NCI-H187 treated with DMSO at 0.1 percent for 48 hours (cell line): ENCODE results near the gene FBXO41.

ENCODE experiments used
- DNase-seq: peaks from one replicate; lab custom pipeline; 2025; lab: John Stamatoyannopoulos, UW

FBXO41 gene

GRCh38 chr2:73239776-73240175, 44.5 kb downstream of the FBXO41 start:
- no peak for DNase-seq

- no peak for DNase-seq
Observed at GRCh38 chr2:73238976-73239375, 45.3 kb downstream of the FBXO41 start.

- no peak for DNase-seq
Observed at GRCh38 chr2:73238149-73238548, 46.1 kb downstream of the FBXO41 start.

- DNase-seq, result no peak
Observed at GRCh38 chr2:73237168-73237567, 47.1 kb downstream of the FBXO41 start.

GRCh38 chr2:73235315-73236028, 48.8 kb downstream of the FBXO41 start:
- no peak for DNase-seq

GRCh38 chr2:73233932-73234832, 50.1 kb downstream of the FBXO41 start, which contains the start of gene CCT7:
Gene CCT7 (plus strand): TSS chr2:73234308. CDS start chr2:73234379, 71 bp downstream.
- DNase-seq, result peak; percentile 47

- DNase-seq, result peak; percentile 78
Observed at GRCh38 chr2:73233154-73233931, 50.9 kb downstream of the FBXO41 start, which contains the start of gene PRADC1. Gene PRADC1 (minus strand): TSS chr2:73233239. CDS start chr2:73233160, 79 bp downstream.

- DNase-seq, result no peak
Observed at GRCh38 chr2:73232403-73233153, 51.7 kb downstream of the FBXO41 start.

- DNase-seq, result no peak
Observed at GRCh38 chr2:73228631-73229030, 55.6 kb downstream of the FBXO41 start.

GRCh38 chr2:73227086-73227485, 57.2 kb downstream of the FBXO41 start:
- no peak for DNase-seq

GRCh38 chr2:73225513-73226360, 58.5 kb downstream of the FBXO41 start:
- DNase-seq, result no peak

- DNase-seq, result no peak
Observed at GRCh38 chr2:73223821-73224220, 60.5 kb downstream of the FBXO41 start.

GRCh38 chr2:73218298-73218697, 66.0 kb downstream of the FBXO41 start:
- no peak for DNase-seq

- no peak for DNase-seq
Observed at GRCh38 chr2:73217826-73218225, 66.5 kb downstream of the FBXO41 start.

- no peak for DNase-seq
Observed at GRCh38 chr2:73217160-73217559, 67.1 kb downstream of the FBXO41 start.

- no peak for DNase-seq
Observed at GRCh38 chr2:73215254-73215653, 69.0 kb downstream of the FBXO41 start.

- no peak for DNase-seq
Observed at GRCh38 chr2:73214120-73215035, 69.9 kb downstream of the FBXO41 start, which contains the start of gene SMYD5. Gene SMYD5 (plus strand): TSS chr2:73214245. CDS start chr2:73214267, 22 bp downstream.

GRCh38 chr2:73212448-73213176, 71.7 kb downstream of the FBXO41 start:
- no peak for DNase-seq

- no peak for DNase-seq
Observed at GRCh38 chr2:73212098-73212447, 72.2 kb downstream of the FBXO41 start.
